K562 (cell line): ENCODE results near the gene DLG4. TPM values are rescaled to one million over a fixed set of nuclear protein-coding genes. Genes with fewer than 3 reads are reported as not detected.

Source experiments
- BDP1 ChIP-seq: IDR thresholded peaks from 3 replicates; pipeline ENCODE4 v1.6.1; 2011; ENCODE audit not compliant: insufficient read length, insufficient read depth
- ETV1 ChIP-seq: fragments of 450-650 bp; conservative IDR thresholded peaks from 2 replicates; pipeline ENCODE4 v1.6.1; 2016; ENCODE audit warnings: missing genetic modification characterization, control low read depth, low read depth, missing compliant biosample characterization
- FOSL1 ChIP-seq: fragments of 200-800 bp; sonication (Bioruptor generic); conservative IDR thresholded peaks from 2 replicates; pipeline ENCODE4 v1.6.1; 2016; ENCODE audit warnings: missing genetic modification characterization, missing compliant biosample characterization
- FOXA3 ChIP-seq, 2 experiments: fragments of 450-650 bp in 1 of 2; sonication (generic) in 1 of 2; formaldehyde crosslinking; IDR thresholded peaks in 1 of 2; conservative IDR thresholded peaks in 1 of 2; 2 replicates each; pipeline versions ENCODE4 v1.4.0 to v1.8.0; 2020 to 2022; ENCODE audit warnings: mild to moderate bottlenecking in 2 of 2, missing genetic modification reagents in 1 of 2
- GABPB2 ChIP-seq: fragments of 250-450 bp; sonication (Bioruptor Pico); conservative IDR thresholded peaks from 2 replicates; pipeline ENCODE4 v1.5.1; 2021; ENCODE audit warnings: mild to moderate bottlenecking
- GMEB1 ChIP-seq: fragments of 250-450 bp; sonication (Bioruptor Pico); IDR thresholded peaks from 2 replicates; pipeline ENCODE4 v1.4.0; 2020; ENCODE audit warnings: mild to moderate bottlenecking
- KDM2B ChIP-seq: fragments of 250-450 bp; sonication (Bioruptor Pico); IDR thresholded peaks from 2 replicates; pipeline ENCODE4 v1.8.0; 2021; ENCODE audit warnings: mild to moderate bottlenecking, moderate library complexity
- MBD1 ChIP-seq: fragments of 250-450 bp; sonication (Bioruptor Pico); IDR thresholded peaks from 2 replicates; pipeline ENCODE4 v1.8.0; 2022; ENCODE audit warnings: inconsistent platforms
- MBD2 ChIP-seq: sonication (generic); IDR thresholded peaks from 2 replicates; pipeline ENCODE4 v1.6.1; 2016; ENCODE audit warnings: low read depth, borderline replicate concordance
- MITF ChIP-seq: IDR thresholded peaks from 2 replicates; pipeline ENCODE4 v1.6.1; 2014; ENCODE audit warnings: antibody characterized with exemption
- NFIC ChIP-seq: fragments of 450-650 bp; IDR thresholded peaks from 2 replicates; pipeline ENCODE4 v1.6.1; 2017; ENCODE audit warnings: mild to moderate bottlenecking, inconsistent platforms
- SIRT6 ChIP-seq: IDR thresholded peaks from one replicate; pipeline ENCODE4 v1.6.1; 2012; ENCODE audit warnings: low read depth, mild to moderate bottlenecking, control low read depth, inconsistent platforms, low read length, moderate library complexity
- SP1 ChIP-seq: sonication (generic); formaldehyde crosslinking; IDR thresholded peaks from 2 replicates; pipeline ENCODE4 v1.8.1; 2022; ENCODE audit warnings: mild to moderate bottlenecking, missing genetic modification reagents
- SRSF3 ChIP-seq: fragments of 200-400 bp; formaldehyde crosslinking; IDR thresholded peaks from 2 replicates; pipeline ENCODE4 v1.6.1; 2016; ENCODE audit warnings: mild to moderate bottlenecking, low read length, moderate library complexity; ENCODE audit not compliant: insufficient read depth
- XRCC3 ChIP-seq: fragments of 450-650 bp; IDR thresholded peaks from 2 replicates; pipeline ENCODE4 v1.6.1; 2017; ENCODE audit warnings: mild to moderate bottlenecking, moderate library complexity
- ZC3H11A ChIP-seq: IDR thresholded peaks from 2 replicates; pipeline ENCODE4 v1.6.1; 2012; ENCODE audit warnings: low read depth, low read length, improper control_type of control experiment
- ZNF347 ChIP-seq: fragments of 450-650 bp; formaldehyde crosslinking; IDR thresholded peaks from 2 replicates; pipeline ENCODE4 v1.4.0; 2020; ENCODE audit warnings: low read depth, mild to moderate bottlenecking, moderate library complexity
- ZNF507 ChIP-seq: conservative IDR thresholded peaks from 2 replicates; pipeline ENCODE4 v1.6.1; 2017; ENCODE audit warnings: missing genetic modification characterization, missing compliant biosample characterization
- ZNF551 ChIP-seq: fragments of 250-450 bp; sonication (Bioruptor Pico); IDR thresholded peaks from 2 replicates; pipeline ENCODE4 v1.5.0; 2021; ENCODE audit warnings: mild to moderate bottlenecking, moderate library complexity
- ZNF583 ChIP-seq: fragments of 250-450 bp; sonication (Bioruptor Pico); IDR thresholded peaks from 2 replicates; pipeline ENCODE4 v1.4.0; 2020
- ZNF699 ChIP-seq: fragments of 250-450 bp; sonication (Bioruptor Pico); IDR thresholded peaks from 2 replicates; pipeline ENCODE4 v1.8.0; 2021; ENCODE audit warnings: mild to moderate bottlenecking, moderate library complexity; ENCODE audit not compliant: insufficient replicate concordance
- ZNF780A ChIP-seq: fragments of 250-450 bp; sonication (Bioruptor Pico); IDR thresholded peaks from 2 replicates; pipeline ENCODE4 v1.5.0; 2021; ENCODE audit warnings: mild to moderate bottlenecking
- polyA plus RNA-seq, 8 experiments: library from polyadenylated mRNA; depleted of rRNA in 4 of 8; stranded (reverse) in 5 of 8; unstranded in 3 of 8; fragments of >200 nt; fragmentation: Nextera tagmentation in 2 of 8; fragmentation: Illumina TruSeq in 1 of 8; extraction: Ambion mirVana in 2 of 8; extraction: Trizol in 1 of 8; gene quantifications; 2 replicates each; pipeline versions ENCODE4 v1.2.1 to v1.2.3, GENCODE V29; 2011 to 2014; ENCODE audit warnings: inconsistent platforms in 1 of 8, missing spikeins in 1 of 8
- total RNA-seq, 7 experiments: library from RNA; depleted of rRNA in 6 of 7; stranded (reverse); fragments of >200 nt in 6 of 7; fragmentation: Illumina TruSeq in 2 of 7; extraction: Trizol in 2 of 7; gene quantifications; 2 replicates each; pipeline versions ENCODE4 v1.2.1 to v1.2.3, GENCODE V29; 2011 to 2021; ENCODE audit warnings: low replicate concordance in 1 of 7
- TF ChIP-seq, protein P1 (sequence below): fragments of 250-450 bp; sonication (Bioruptor Pico); IDR thresholded peaks from 2 replicates; pipeline ENCODE4 v1.8.0; 2021; ENCODE audit warnings: moderate library complexity, mild to moderate bottlenecking, inconsistent platforms

DLG4 gene
- total and polyA plus RNA-seq, 9 of the 15 experiments (the other 6 are each of a cell fraction or from before 2014, with no cell fraction given): 0.03 to 12.0 (median 4.1) TPM

DNA sequence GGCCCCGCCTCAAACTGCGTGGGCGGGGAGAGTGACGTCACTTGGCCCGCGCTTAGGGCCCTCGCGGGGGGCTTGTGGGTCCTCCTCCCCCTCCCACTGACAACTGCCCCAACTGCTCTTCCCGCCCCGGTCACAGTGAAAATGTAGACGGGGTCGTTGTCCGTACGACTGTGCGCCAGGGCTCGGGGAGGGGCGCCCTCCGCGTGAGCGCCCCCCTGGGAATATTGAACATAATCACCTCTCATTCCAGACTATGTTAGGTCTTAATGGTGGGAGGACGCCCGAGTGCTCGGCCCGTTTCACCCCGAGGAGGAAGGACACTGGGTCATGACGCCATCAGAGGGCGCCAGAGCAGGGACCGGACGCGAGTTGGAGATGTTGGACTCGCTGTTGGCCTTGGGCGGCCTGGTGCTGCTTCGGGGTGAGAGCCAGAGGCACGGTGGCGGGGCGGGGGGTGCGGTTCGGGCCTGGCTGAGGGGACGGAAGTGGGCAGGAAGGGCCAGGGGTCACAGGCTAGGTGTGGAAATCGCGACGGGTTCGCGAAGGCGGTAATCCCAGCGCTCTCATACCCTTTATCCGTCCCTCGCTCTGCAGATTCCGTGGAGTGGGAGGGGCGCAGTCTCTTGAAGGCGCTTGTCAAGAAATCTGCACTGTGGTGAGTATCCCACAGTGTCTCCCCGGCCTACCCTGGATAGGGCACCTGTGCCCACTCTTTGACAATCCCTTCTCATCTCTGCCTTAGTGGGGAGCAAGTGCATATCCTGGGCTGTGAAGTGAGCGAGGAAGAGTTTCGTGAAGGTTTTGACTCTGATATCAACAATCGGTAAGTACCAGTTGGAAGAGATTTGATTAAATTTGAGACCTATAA is 32.8 kb upstream of the DLG4 start, which contains the start of gene ELP5 (continued):
- no peak for TF ChIP-seq GMEB1 (CRISPR knock-in tag)
- TF ChIP-seq ZC3H11A: no peak
- no peak for TF ChIP-seq XRCC3
- TF ChIP-seq GABPB2 (CRISPR knock-in tag): no peak
- peak; percentile 38; the same call in 1 of the 2 replicates for TF ChIP-seq MBD2
- peak; percentile 72 for TF ChIP-seq ETV1 (tag)
- no peak for TF ChIP-seq MBD1 (CRISPR knock-in tag)
- no peak for TF ChIP-seq ZNF507 (tag)
- TF ChIP-seq ZNF583 (CRISPR knock-in tag): no peak
- no peak for TF ChIP-seq MITF
- no peak for TF ChIP-seq ZNF699 (CRISPR knock-in tag)
- TF ChIP-seq BDP1: no peak
- TF ChIP-seq SIRT6: no peak
- no peak for TF ChIP-seq SRSF3
- peak; percentile 51 for TF ChIP-seq NFIC
- TF ChIP-seq KDM2B (CRISPR knock-in tag): no peak
- no peak for TF ChIP-seq ZNF780A (CRISPR knock-in tag)
- TF ChIP-seq, protein P1, sequence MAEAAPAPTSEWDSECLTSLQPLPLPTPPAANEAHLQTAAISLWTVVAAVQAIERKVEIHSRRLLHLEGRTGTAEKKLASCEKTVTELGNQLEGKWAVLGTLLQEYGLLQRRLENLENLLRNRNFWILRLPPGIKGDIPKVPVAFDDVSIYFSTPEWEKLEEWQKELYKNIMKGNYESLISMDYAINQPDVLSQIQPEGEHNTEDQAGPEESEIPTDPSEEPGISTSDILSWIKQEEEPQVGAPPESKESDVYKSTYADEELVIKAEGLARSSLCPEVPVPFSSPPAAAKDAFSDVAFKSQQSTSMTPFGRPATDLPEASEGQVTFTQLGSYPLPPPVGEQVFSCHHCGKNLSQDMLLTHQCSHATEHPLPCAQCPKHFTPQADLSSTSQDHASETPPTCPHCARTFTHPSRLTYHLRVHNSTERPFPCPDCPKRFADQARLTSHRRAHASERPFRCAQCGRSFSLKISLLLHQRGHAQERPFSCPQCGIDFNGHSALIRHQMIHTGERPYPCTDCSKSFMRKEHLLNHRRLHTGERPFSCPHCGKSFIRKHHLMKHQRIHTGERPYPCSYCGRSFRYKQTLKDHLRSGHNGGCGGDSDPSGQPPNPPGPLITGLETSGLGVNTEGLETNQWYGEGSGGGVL (CRISPR knock-in tag): no peak
- peak; percentile 84 for TF ChIP-seq SP1 (CRISPR knock-in tag)
- TF ChIP-seq ZNF347: no peak
- no peak for TF ChIP-seq FOXA3 (CRISPR knock-in tag; conservative IDR thresholded peaks at IDR 0.05 in 1 of 2, IDR thresholded peaks at IDR 0.05 in 1 of 2)
- TF ChIP-seq ZNF551 (CRISPR knock-in tag): no peak
- TF ChIP-seq FOSL1 (tag): 0 out of 2 replicates have a peak, but pooled peaks have one; percentile 10
